NCI-H146 treated with DMSO at 0.1 percent for 48 hours (cell line): Measurements from ENCODE around the gene VAV1.

Experiments used
- DNase-seq: peaks from one replicate; lab custom pipeline; 2025; ENCODE audit not compliant: unreplicated experiment; lab: John Stamatoyannopoulos, UW

VAV1 gene

GRCh38 chr19:6890938-6891337 is 118.4 kb downstream of the VAV1 start:
- no peak for DNase-seq

- DNase-seq, result no peak
These were observed 119.4 kb downstream of the VAV1 start for GRCh38 chr19:6891761-6892385.

GRCh38 chr19:6894313-6894712 is 121.8 kb downstream of the VAV1 start:
- DNase-seq, result no peak

- DNase-seq, result no peak
These were observed 130.9 kb downstream of the VAV1 start for GRCh38 chr19:6903446-6903845.

GRCh38 chr19:6906559-6907060 is 134.1 kb downstream of the VAV1 start:
- DNase-seq, result no peak
